Kidney (tissue), 14 donors: Measurements from ENCODE around the gene DRAXIN. TPM values are rescaled to one million over a fixed set of nuclear protein-coding genes. Genes with fewer than 3 reads are reported as not detected.

Source experiments
- DNase-seq, 5 donors: peaks; one replicate each; pipeline ENCODE4 v3.0.0-alpha.2; 2013 to 2020
- FAIRE-seq: peaks from 2 replicates; lab custom pipeline; 2012; peaks lifted over from hg19 to GRCh38; lab: Jason Lieb, UNC
- H3K27ac ChIP-seq, 2 donors: one replicate each; pipeline ENCODE4 v1.7.0; 2013; ENCODE audit warnings: low read depth in 2 of 2, low read length in 2 of 2, inconsistent platforms in 1 of 2
- H3K27me3 ChIP-seq: one replicate; pipeline ENCODE4 v1.7.1; 2013; ENCODE audit warnings: low read length, inconsistent platforms; ENCODE audit not compliant: control insufficient read depth, insufficient read depth
- H3K36me3 ChIP-seq, 3 donors: one replicate each; pipeline versions ENCODE4 v1.7.0 to v1.7.1; 2013; ENCODE audit warnings: low read length in 3 of 3, control low read depth in 1 of 3, inconsistent platforms in 1 of 3; ENCODE audit not compliant: insufficient read depth in 3 of 3, control insufficient read depth in 2 of 3
- H3K4me1 ChIP-seq, 3 donors: one replicate each; pipeline versions ENCODE4 v1.7.0 to v1.7.1; 2013; ENCODE audit warnings: low read length in 3 of 3, inconsistent platforms in 1 of 3, low read depth in 1 of 3; ENCODE audit not compliant: control insufficient read depth in 2 of 3, insufficient read depth in 2 of 3
- H3K4me3 ChIP-seq, 3 donors: one replicate each; pipeline versions ENCODE4 v1.7.0 to v1.8.1; 2013; ENCODE audit warnings: low read length in 3 of 3, control low read depth in 1 of 3, inconsistent platforms in 1 of 3
- H3K9ac ChIP-seq, 3 donors: one replicate each; pipeline versions ENCODE4 v1.7.0 to v1.7.1; 2013; ENCODE audit warnings: low read length in 3 of 3, control low read depth in 1 of 3, inconsistent platforms in 1 of 3
- H3K9me3 ChIP-seq, 3 donors: one replicate each; pipeline versions ENCODE4 v1.7.0 to v1.7.1; 2013; ENCODE audit warnings: low read length in 3 of 3, control low read depth in 1 of 3, inconsistent platforms in 1 of 3; ENCODE audit not compliant: control insufficient read depth in 2 of 3, insufficient read depth in 1 of 3
- CTCF ChIP-seq: IDR thresholded peaks from 3 replicates; pipeline ENCODE4 v1.5.1; 2012; ENCODE audit warnings: mild to moderate bottlenecking, moderate library complexity, borderline replicate concordance; ENCODE audit not compliant: insufficient read depth; ENCODE audit errors: extremely low read depth
- intact Hi-C: fragments of 100-400 bp; cut with DNase I; formaldehyde crosslinking; loops from one replicate; pipeline ENCODE4 v1.11.1; 2022
- polyA plus RNA-seq: library from polyadenylated mRNA; stranded (reverse); fragments of 350-450 nt; fragmentation: Illumina TruSeq; extraction: RNeasy Lipid Tissue Mini Kit (QIAGEN cat#74804); gene quantifications from one replicate; pipeline ENCODE4 v1.2.3, GENCODE V29; 2014; ENCODE audit warnings: low read depth, low replicate concordance; ENCODE audit not compliant: insufficient read depth
- total RNA-seq: library from RNA; stranded (reverse); fragmentation: NEBNext Ultra II Directional; extraction: Animal tissue kit (Norgen Biotek cat#: 25700); gene quantifications from one replicate; pipeline ENCODE4 v1.2.1, GENCODE V29; 2021
- donor health status: control.
- donor health status: control.
- donor health status: control.
- donor health status: control.
- donor health status: control.
- donor health status: DM: yes; HTN: yes; CAD: no.
- donor health status: Normal renal cell carcinoma (clear cell type).

The DRAXIN gene
- total and polyA plus RNA-seq, 2 donors from 2014 or later = 0.17 to 0.28 TPM

GRCh38 chr1:11697893-11698210 lies 6.3 kb downstream of the DRAXIN start:
- H3K4me1 ChIP-seq = peaks cover 0 to 6% (median 5%) of the 10 kb centered on the region in 3 donors
- no peak for DNase-seq
- intact Hi-C loops = no loop called here
- H3K9ac ChIP-seq = no peak overlapping the region
- H3K27ac ChIP-seq = no peak overlapping the region
- H3K9me3 ChIP-seq = peaks cover 0 to 2% (median 0%) of the 10 kb centered on the region in 3 donors
- H3K36me3 ChIP-seq = no peaks in the 10 kb centered on the region
- H3K27me3 ChIP-seq = peaks cover 7% of the 10 kb centered on the region
- no peak for FAIRE-seq
- TF ChIP-seq CTCF = no peak
- H3K4me3 ChIP-seq = no peak overlapping the region

DNA sequence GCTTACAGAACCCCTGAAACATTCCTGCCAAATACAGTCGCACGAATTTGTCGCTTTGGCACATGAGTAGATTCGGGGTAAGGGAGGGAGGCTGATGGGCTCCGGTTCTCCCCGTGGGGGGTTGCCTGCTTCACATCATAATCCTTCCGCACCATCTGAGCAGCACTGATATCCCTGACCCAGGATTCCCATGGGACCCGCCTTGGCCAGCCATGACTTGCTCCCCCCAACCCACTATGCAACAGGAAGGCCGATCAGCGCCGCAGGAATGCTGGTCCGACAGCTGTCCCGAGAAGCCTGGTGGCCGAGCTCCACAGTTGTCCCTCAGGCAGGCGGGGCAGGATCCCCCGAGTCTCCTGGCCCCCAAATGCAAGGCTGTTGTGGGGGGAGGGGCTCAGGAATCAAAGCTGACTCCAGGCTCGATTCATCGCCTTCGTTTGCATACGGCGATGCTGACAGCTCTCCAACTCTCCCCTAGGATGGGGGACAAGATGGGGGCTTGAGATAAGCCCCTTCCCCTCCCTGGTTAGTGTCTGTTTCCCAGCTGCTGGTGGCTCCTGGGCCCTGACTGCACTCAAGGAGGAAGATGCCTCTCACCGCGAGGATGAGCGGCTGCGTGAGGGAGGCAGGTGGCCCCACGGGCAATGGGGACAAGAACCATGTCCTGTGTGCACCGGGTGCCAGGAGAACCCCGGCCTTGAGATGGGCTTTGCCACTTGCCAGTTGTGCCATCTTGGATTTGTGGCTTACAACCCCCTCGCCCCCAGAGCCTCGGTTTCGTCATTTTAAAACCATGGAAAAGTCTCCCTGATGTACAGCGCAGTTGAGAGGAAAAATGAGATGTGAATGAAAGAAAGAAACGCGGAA lies 9.3 kb downstream of the DRAXIN start:
- peaks cover 0 to 6% (median 5%) of the 10 kb centered on the region in 3 donors for H3K4me1 ChIP-seq
- peaks cover 5% of the 10 kb centered on the region for H3K27me3 ChIP-seq
- H3K4me3 ChIP-seq = no peak overlapping the region
- TF ChIP-seq CTCF = no peak
- DNase-seq (peak in 1 of 5 donors; percentile 26), FAIRE-seq (no peak)
- intact Hi-C loops = no loop called here
- peaks cover 0 to 2% (median 0%) of the 10 kb centered on the region in 3 donors for H3K9me3 ChIP-seq
- H3K27ac ChIP-seq = no peak overlapping the region
- no peak overlapping the region for H3K9ac ChIP-seq
- H3K36me3 ChIP-seq = no peaks in the 10 kb centered on the region

DNA sequence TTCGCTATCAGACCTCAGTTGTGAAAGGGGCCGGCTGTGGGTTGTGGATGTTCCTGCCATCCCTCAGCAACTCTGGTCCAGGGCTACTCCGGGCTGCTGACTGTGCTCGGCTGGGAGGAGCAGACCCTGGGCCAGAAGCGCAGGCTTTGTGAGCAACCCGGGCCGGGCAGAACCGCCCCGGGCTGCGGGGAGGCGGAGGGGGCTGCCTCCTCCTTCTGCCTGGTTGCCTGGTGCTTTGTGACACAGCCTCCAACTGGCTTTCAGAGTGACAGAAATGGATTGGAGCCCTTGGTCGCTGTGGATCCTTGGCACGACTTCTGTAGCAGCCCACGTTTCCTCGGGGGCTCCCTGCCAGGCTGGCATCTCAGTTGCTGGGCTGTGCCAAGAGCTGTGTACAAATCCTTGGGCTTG lies 10.0 kb downstream of the DRAXIN start:
- DNase-seq (peak in 1 of 5 donors; percentile 50), FAIRE-seq (no peak)
- no peak for TF ChIP-seq CTCF
- Histone ChIP-seq H3K27me3 (peaks cover 5% of the 10 kb centered on the region), H3K4me3 (no peak overlapping the region), H3K36me3 (no peaks in the 10 kb centered on the region), H3K9ac (no peak overlapping the region), H3K4me1 (peaks cover 0 to 6% (median 5%) of the 10 kb centered on the region in 3 donors), H3K9me3 (peaks cover 0 to 2% (median 0%) of the 10 kb centered on the region in 3 donors), H3K27ac (no peak overlapping the region)
- intact Hi-C loops = no loop called here
